Bronchial epithelial cell (primary cell): Measurements from ENCODE around the gene SIL1. TPM values are rescaled to one million over a fixed set of nuclear protein-coding genes. Genes with fewer than 3 reads are reported as not detected.
"Not testable (repeated sequence)": the region's sequence is repeated elsewhere in the genome, so short reads cannot be mapped to it uniquely, and the experiment has no call there.

Experiments used
- DNase-seq: peaks from one replicate; pipeline ENCODE4 v3.0.0-alpha.2; 2010; ENCODE audit warnings: low read depth
- FAIRE-seq: peaks from 2 replicates; lab custom pipeline; 2011; peaks lifted over from hg19 to GRCh38; lab: Jason Lieb, UNC
- H3K27me3 ChIP-seq: 2 replicates; pipeline ENCODE4 v1.5.1; 2011; ENCODE audit warnings: low read length; ENCODE audit not compliant: control insufficient read depth, insufficient read depth
- H3K36me3 ChIP-seq: 2 replicates; pipeline ENCODE4 v1.5.1; 2011; ENCODE audit warnings: low read length; ENCODE audit not compliant: control insufficient read depth, insufficient read depth
- H3K4me3 ChIP-seq: 2 replicates; pipeline ENCODE4 v1.5.1; 2011; ENCODE audit warnings: mild to moderate bottlenecking, low read depth, low read length, control low read depth
- total RNA-seq: library from RNA; depleted of rRNA; stranded (reverse); fragments of >200 nt; gene quantifications from 2 replicates; pipeline ENCODE4 v1.2.1, GENCODE V29; 2014
- TF ChIP-seq, protein P1 (sequence below): IDR thresholded peaks from 2 replicates; pipeline ENCODE4 v1.5.1; 2011; ENCODE audit warnings: mild to moderate bottlenecking, moderate library complexity, low read length, control low read depth, inconsistent platforms; ENCODE audit not compliant: insufficient read depth, severe bottlenecking

Gene SIL1
- total RNA-seq, 1 donor from 2014 or later, result 85.3 TPM

- no peak overlapping the region for H3K4me3 ChIP-seq
- no peak for FAIRE-seq
- peaks cover 13% of the 10 kb centered on the region for H3K36me3 ChIP-seq
- H3K27me3 ChIP-seq, result no peaks in the 10 kb centered on the region
- TF ChIP-seq, protein P1, sequence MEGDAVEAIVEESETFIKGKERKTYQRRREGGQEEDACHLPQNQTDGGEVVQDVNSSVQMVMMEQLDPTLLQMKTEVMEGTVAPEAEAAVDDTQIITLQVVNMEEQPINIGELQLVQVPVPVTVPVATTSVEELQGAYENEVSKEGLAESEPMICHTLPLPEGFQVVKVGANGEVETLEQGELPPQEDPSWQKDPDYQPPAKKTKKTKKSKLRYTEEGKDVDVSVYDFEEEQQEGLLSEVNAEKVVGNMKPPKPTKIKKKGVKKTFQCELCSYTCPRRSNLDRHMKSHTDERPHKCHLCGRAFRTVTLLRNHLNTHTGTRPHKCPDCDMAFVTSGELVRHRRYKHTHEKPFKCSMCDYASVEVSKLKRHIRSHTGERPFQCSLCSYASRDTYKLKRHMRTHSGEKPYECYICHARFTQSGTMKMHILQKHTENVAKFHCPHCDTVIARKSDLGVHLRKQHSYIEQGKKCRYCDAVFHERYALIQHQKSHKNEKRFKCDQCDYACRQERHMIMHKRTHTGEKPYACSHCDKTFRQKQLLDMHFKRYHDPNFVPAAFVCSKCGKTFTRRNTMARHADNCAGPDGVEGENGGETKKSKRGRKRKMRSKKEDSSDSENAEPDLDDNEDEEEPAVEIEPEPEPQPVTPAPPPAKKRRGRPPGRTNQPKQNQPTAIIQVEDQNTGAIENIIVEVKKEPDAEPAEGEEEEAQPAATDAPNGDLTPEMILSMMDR, result no peak
- DNase-seq, result no peak
Observed at GRCh38 chr5:139116100-139116655, 82.0 kb downstream of the SIL1 start.

DNA sequence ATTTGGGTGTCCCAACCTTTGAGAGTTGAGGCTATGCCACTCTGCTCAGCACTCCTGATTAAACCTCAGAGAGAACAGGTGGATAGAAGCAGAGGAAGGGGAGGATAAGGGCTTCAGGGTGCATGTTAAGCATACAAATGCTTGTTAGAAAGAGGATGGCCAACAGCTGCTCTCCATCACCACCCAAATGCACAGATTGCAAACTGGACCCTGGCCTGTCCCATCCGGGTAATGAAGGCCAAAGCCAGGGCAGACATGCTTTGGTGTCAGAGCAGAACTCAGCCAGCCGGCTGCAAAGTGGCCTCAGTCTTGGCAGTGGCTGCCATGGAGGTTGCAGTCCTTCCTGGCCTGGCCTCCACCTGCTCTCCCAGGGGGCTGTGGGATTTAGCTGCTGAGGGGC, 84.3 kb downstream of the SIL1 start:
- FAIRE-seq, result no peak

DNA sequence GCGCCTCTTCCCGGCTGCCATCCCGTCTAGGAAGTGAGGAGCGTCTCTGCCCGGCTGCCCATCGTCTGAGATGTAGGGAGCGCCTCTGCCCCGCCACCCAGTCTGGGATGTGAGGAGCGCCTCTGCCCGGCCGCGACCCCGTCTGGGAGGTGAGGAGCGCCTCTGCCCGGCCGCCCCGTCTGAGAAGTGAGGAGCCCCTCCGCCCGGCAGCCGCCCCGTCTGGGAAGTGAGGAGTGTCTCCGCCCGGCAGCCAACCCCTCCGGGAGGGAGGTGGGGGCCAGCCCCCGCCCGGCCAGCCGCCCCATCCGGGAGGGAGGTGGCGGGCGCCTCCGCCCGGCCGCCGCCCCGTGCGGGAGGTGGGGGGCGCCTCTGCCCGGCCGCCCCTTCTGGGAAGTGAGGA, 85.8 kb downstream of the SIL1 start:
- not testable (repeated sequence) for FAIRE-seq, H3K36me3 ChIP-seq, H3K27me3 ChIP-seq, H3K4me3 ChIP-seq, DNase-seq

More for the DNA sequence above, 84.3 kb downstream of the SIL1 start:
- TF ChIP-seq, protein P1, result no peak
- Histone ChIP-seq H3K27me3 (no peaks in the 10 kb centered on the region), H3K36me3 (peaks cover 2% of the 10 kb centered on the region), H3K4me3 (no peak overlapping the region)
- no peak for DNase-seq

GRCh38 chr5:139110526-139111168, 87.5 kb downstream of the SIL1 start:
- FAIRE-seq, result peak; percentile 94
- TF ChIP-seq, protein P1, result no peak
- Histone ChIP-seq H3K36me3 (no peaks in the 10 kb centered on the region), H3K4me3 (no peak overlapping the region), H3K27me3 (no peaks in the 10 kb centered on the region)
- DNase-seq, result no peak

GRCh38 chr5:139108063-139108824, 89.9 kb downstream of the SIL1 start:
- Histone ChIP-seq H3K36me3 (no peaks in the 10 kb centered on the region), H3K27me3 (no peaks in the 10 kb centered on the region), H3K4me3 (no peak overlapping the region)
- FAIRE-seq (no peak), DNase-seq (no peak)
- TF ChIP-seq, protein P1, result no peak

- Histone ChIP-seq H3K27me3 (no peaks in the 10 kb centered on the region), H3K36me3 (no peaks in the 10 kb centered on the region), H3K4me3 (no peak overlapping the region)
- no peak for DNase-seq
- TF ChIP-seq, protein P1, result no peak
- no peak for FAIRE-seq
Observed at GRCh38 chr5:139105621-139106071, 92.5 kb downstream of the SIL1 start.
